RWPE1 (cell line): ENCODE measurements around the gene SPAG16.

ENCODE experiments used
- CTCF ChIA-PET: fragments of 350-600 bp; sonication (Branson Sonifier 250); formaldehyde crosslinking; extraction: SDS; loops from one replicate; lab custom pipeline; 2021; lab: Yijun Ruan, JAX
- POLR2A ChIA-PET: fragments of 400-600 bp; formaldehyde crosslinking; extraction: SDS; loops from one replicate; lab custom pipeline; 2020; ENCODE audit warnings: antibody characterized with exemption; ENCODE audit not compliant: low non-redundant PET; lab: Yijun Ruan, JAX
- DNase-seq: peaks from one replicate; pipeline ENCODE4 v3.0.0; 2012; ENCODE audit warnings: low spot score
- H3K27ac ChIP-seq: fragments of 450-650 bp; 2 replicates; pipeline ENCODE4 v1.5.1; 2017
- CTCF ChIP-seq: fragments of 450-650 bp; conservative IDR thresholded peaks from 2 replicates; pipeline ENCODE4 v1.5.1; 2017; ENCODE audit warnings: low read depth, mild to moderate bottlenecking

The SPAG16 gene

GRCh38 chr2:214217599-214217998, 933.3 kb downstream of the SPAG16 start:
- H3K27ac ChIP-seq = no peak overlapping the region
- DNase-seq = no peak
- POLR2A ChIA-PET = no interaction called here
- no peak for TF ChIP-seq CTCF
- CTCF ChIA-PET = interaction anchor here (0.7 kb wide), 1 partner anchor 17 kb away, joined by 3 read pairs; no protein-coding TSS in a partner anchor

DNA sequence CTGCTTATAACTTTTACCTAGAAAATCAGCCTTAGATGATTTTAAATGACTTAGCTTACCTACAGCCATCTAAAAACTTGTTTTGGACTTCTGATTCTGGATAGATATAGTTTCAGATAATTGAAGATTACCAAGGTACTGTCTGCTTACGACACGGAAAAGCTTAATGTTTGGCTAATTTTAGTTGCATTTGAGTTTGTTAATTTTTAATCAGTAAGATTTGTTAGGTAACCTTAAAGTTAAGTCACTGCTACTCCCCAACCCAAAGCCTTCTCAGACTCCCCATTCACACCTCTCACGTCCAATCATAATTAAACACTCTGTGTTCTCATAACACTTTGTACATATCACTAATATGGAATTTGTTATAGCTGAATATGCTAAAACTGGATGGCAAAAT, 936.0 kb downstream of the SPAG16 start:
- ChIA-PET CTCF (no interaction called here), POLR2A (no interaction called here)
- no peak for DNase-seq
- no peak overlapping the region for H3K27ac ChIP-seq
- no peak for TF ChIP-seq CTCF

DNA sequence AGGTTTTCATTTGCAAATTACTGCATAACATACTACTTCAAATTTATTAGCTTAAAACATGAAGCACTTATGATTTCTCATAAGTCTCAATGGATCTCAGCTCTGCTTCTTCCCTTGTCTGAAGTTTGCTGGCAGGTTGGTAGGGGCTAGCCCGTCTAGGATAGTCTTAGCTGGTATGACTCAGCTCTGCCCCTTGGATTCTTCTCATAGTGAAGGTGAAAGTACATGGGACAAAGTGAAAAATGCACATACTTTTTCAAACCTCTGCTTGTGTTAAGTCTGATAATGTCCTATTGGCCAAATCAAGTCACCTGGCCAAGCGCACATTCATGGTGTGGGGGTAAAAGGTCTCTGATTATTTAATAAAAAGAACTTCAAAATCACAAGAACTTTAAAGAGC, 941.8 kb downstream of the SPAG16 start:
- POLR2A ChIA-PET = no interaction called here
- H3K27ac ChIP-seq = no peak overlapping the region
- TF ChIP-seq CTCF = no peak
- CTCF ChIA-PET = no interaction called here
- no peak for DNase-seq

GRCh38 chr2:214232271-214232670, 948.0 kb downstream of the SPAG16 start:
- no peak overlapping the region for H3K27ac ChIP-seq
- ChIA-PET POLR2A (no interaction called here), CTCF (interaction anchor here (0.7 kb wide), 1 partner anchor 8 kb away, joined by 3 read pairs; no protein-coding TSS in a partner anchor)
- no peak for DNase-seq
- no peak for TF ChIP-seq CTCF

- CTCF ChIA-PET = no interaction called here
- TF ChIP-seq CTCF = no peak
- POLR2A ChIA-PET = no interaction called here
- no peak for DNase-seq
- H3K27ac ChIP-seq = no peak overlapping the region
Measured at GRCh38 chr2:214233164-214233563, 948.9 kb downstream of the SPAG16 start.

DNA sequence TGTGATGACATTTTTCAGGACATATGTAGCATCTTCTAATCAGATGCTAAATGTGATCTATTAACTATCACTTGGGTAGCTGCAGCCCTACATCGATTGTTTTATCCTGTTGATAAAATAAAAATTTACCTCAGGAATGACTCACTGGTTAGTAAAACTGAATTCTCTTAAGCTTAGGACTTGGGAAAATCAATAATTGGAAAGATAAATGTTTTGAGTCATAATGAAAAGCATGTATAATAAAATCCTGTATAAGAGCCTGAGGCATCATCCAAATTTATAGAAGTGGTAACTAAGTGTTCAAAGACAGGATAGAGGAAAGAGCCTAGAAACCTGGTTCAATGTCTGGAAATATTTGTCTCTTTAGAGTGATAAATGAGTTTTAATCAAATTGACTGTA, 958.5 kb downstream of the SPAG16 start:
- ChIA-PET CTCF (no interaction called here), POLR2A (no interaction called here)
- H3K27ac ChIP-seq = no peak overlapping the region
- TF ChIP-seq CTCF = no peak
- no peak for DNase-seq

GRCh38 chr2:214244847-214245246, 960.6 kb downstream of the SPAG16 start:
- CTCF ChIA-PET = no interaction called here
- TF ChIP-seq CTCF = no peak
- DNase-seq = no peak
- POLR2A ChIA-PET = no interaction called here
- H3K27ac ChIP-seq = no peak overlapping the region
